Right hindlimb (tissue), 1 donor: ENCODE results near the gene NUP43.
"Not testable (repeated sequence)": the region's sequence is repeated elsewhere in the genome, so short reads cannot be mapped to it uniquely, and the experiment has no call there.

Experiments used
- DNase-seq: peaks from one replicate; pipeline ENCODE4 v3.0.0-alpha.2; 2018

The NUP43 gene

DNA sequence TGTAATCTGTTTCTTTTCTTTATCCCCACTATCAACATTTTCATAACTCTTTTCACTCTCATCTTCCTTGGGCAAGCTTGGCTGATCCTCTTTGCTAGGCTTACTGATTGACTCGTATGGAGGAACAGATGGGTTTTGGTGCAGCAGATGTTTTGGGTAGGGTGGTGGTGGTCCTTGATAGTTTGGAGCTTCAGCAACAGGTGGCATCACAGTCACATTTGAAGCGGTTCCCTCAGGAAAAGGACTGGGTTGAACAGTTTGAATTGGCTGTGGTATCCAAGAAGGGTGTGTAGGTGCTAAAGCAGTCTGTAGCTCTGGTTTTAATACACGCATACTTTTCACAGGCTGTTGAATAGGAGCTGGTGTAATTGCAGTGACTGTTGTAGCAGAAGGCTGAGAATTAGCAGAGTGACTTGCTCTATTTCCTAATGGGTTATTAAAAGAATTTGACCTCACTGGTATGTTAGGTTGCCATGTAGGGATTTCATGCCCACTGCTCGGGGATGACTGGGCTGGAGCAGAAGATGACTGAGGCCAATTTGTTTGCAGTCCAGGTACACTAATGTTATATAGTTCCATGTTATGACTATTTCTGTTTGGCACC lies 63.0 kb downstream of the NUP43 start:
- DNase-seq: no peak

- DNase-seq: not testable (repeated sequence)
Observed at GRCh38 chr6:149681845-149682244, 64.5 kb downstream of the NUP43 start.

DNA sequence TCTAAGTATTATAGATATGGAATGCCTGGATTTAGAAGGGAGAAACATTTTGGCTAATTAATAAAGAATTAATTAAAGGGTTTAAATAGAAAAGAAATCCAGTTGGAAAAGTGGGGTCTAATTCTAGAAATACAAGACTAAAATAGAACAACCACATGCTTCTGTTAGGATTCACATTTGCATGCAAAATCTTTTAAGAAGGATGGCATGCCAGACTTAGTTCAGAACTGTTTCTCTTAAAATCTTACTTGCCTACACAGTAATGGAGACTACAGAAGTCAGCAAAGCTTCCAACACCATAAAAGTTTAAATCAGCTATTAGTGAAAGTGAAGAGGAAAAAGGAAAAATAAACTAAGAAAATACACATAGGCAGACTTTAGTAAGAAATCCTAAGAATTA lies 65.1 kb downstream of the NUP43 start:
- no peak for DNase-seq

DNA sequence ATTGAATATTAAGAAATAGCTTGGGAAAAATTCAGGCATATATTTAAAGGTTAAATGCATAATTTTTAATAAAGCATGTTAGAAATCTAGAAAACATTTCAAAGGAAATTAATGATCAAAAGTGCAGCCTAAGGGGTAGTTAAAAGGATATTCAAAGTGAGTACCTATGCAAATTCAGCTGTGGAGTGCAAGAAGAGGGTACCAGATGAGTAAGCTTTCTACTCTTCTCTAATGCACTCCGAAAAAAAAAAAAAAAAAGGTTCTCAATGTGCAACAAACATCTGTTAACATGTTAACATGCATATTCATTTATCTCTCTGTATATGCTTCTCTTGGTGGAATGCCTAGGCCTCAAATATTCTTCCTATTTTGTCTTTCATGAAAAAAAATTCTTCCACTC lies 65.8 kb downstream of the NUP43 start:
- DNase-seq: no peak
